Panc1 (cell line): ENCODE measurements around the gene OAS2. TPM values are rescaled to one million over a fixed set of nuclear protein-coding genes. Genes with fewer than 3 reads are reported as not detected.
"Not testable (repeated sequence)": the region's sequence is repeated elsewhere in the genome, so short reads cannot be mapped to it uniquely, and the experiment has no call there.

ENCODE experiments used
- ATAC-seq: fragments of 200-7000 bp; cut with Tn5 transposase; 2 replicates; pipeline ENCODE4 v1.9.1; 2020; ENCODE audit warnings: mild to moderate bottlenecking, moderate library complexity
- BruUV-seq: library from RNA; stranded (reverse); fragments of 400-500 nt; replicated peaks from 2 replicates; lab custom pipeline; 2021; lab: Mats Ljungman, UMichigan
- CTCF ChIA-PET: fragments of 300-600 bp; sonication (Branson Sonifier 250); formaldehyde crosslinking; loops from one replicate; lab custom pipeline; 2022; ENCODE audit warnings: antibody characterized with exemption; lab: Charles Lee
- POLR2A ChIA-PET: fragments of 300-600 bp; sonication (Branson Sonifier 250); formaldehyde crosslinking; loops from one replicate; lab custom pipeline; 2022; ENCODE audit warnings: antibody characterized with exemption; lab: Charles Lee
- DNase-seq: peaks from one replicate; pipeline ENCODE4 v3.0.0-alpha.2; 2010; ENCODE audit warnings: low read depth, low spot score
- H3K27ac ChIP-seq: 2 replicates; pipeline ENCODE4 v1.5.1; 2011; ENCODE audit warnings: mild to moderate bottlenecking, low read length, inconsistent platforms
- H3K27me3 ChIP-seq: fragments of 200-500 bp; sonication (Bioruptor generic); 2 replicates; pipeline ENCODE4 v1.6.0; 2014; ENCODE audit warnings: low read length, inconsistent platforms; ENCODE audit not compliant: control insufficient read depth, insufficient read depth
- H3K36me3 ChIP-seq: fragments of 200-500 bp; sonication (Bioruptor generic); 2 replicates; pipeline ENCODE4 v1.5.1; 2014; ENCODE audit warnings: inconsistent platforms, mild to moderate bottlenecking, low read length, moderate library complexity; ENCODE audit not compliant: control insufficient read depth, insufficient read depth
- H3K4me1 ChIP-seq: 2 replicates; pipeline ENCODE4 v1.5.1; 2011; ENCODE audit warnings: inconsistent platforms, mild to moderate bottlenecking, low read length, moderate library complexity; ENCODE audit not compliant: control insufficient read depth, insufficient read depth
- H3K4me3 ChIP-seq, 2 experiments: 2 replicates each; pipeline ENCODE4 v1.5.1; 2011 to 2012; ENCODE audit warnings: low read depth in 2 of 2, low read length in 2 of 2, mild to moderate bottlenecking in 2 of 2, inconsistent platforms in 1 of 2, moderate library complexity in 1 of 2
- H3K9me3 ChIP-seq: fragments of 200-500 bp; sonication (Bioruptor generic); 2 replicates; pipeline ENCODE4 v1.5.1; 2014; ENCODE audit warnings: low read depth, mild to moderate bottlenecking, inconsistent platforms, low read length, moderate library complexity; ENCODE audit not compliant: control insufficient read depth, insufficient read depth
- POLR2AphosphoS5 ChIP-seq: IDR thresholded peaks from 2 replicates; pipeline ENCODE4 v1.6.1; 2012; ENCODE audit warnings: mild to moderate bottlenecking, low read depth, low read length, moderate library complexity
- SIN3A ChIP-seq: IDR thresholded peaks from 2 replicates; pipeline ENCODE4 v1.6.1; 2012; ENCODE audit warnings: low read depth, mild to moderate bottlenecking, low read length, moderate library complexity, borderline replicate concordance; ENCODE audit not compliant: insufficient read depth
- TCF7L2 ChIP-seq: IDR thresholded peaks from 2 replicates; pipeline ENCODE4 v1.6.1; 2011; ENCODE audit warnings: mild to moderate bottlenecking, low read depth, low read length, inconsistent platforms
- in situ Hi-C: cut with HindIII; loops from 2 replicates; pipeline ENCODE4 v1.10.0; 2016; ENCODE audit warnings: low sequenced_read_pairs, low pct_unique_long_range_greater_than_20kb
- intact Hi-C: fragments of 100-400 bp; cut with micrococcal nuclease; formaldehyde crosslinking; loops from one replicate; pipeline ENCODE4 v1.10.0; 2022; ENCODE audit not compliant: unreplicated experiment
- total RNA-seq: library from RNA; stranded (reverse); gene quantifications from one replicate; pipeline ENCODE4 v1.2.1, GENCODE V29; 2021; ENCODE audit not compliant: unreplicated experiment
- TF ChIP-seq, protein P1 (sequence below), 2 experiments: IDR thresholded peaks; 2 replicates each; pipeline ENCODE4 v1.6.1; 2011 to 2012; ENCODE audit warnings: low read depth in 2 of 2, control low read depth in 1 of 2, low read length in 1 of 2, mild to moderate bottlenecking in 1 of 2, moderate library complexity in 1 of 2; ENCODE audit not compliant: insufficient read depth in 1 of 2
- TF ChIP-seq, protein P2 (sequence below): fragments of 450-650 bp; IDR thresholded peaks from 2 replicates; pipeline ENCODE4 v1.5.1; 2017; ENCODE audit warnings: mild to moderate bottlenecking

The OAS2 gene
- total RNA-seq, 1 experiment from 2014 or later: 2.7 TPM

DNA sequence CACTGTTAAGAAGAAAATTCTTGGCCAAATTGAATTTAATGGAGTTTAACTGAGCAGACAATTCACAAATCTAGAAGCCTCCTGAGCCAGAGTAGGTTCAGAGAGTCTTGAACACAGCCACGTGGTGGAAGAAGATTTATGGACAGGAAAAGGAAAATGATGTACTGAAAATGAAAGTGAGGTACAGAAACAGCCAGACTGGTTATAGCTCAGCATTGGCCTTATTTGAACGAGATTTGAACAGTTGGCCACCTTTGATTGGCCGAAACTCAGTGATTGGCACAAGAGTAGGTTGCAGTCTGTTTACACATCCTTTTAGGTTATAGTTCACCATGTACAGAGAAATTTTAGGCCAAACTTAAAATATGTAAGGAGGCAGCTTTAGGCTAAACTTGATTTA, 9.9 kb downstream of the OAS2 start:
- in situ Hi-C loops: no loop called here
- Histone ChIP-seq H3K36me3 (no peaks in the 10 kb centered on the region), H3K27ac (no peak overlapping the region), H3K27me3 (0 out of 2 replicates have a peak, but pooled peaks cover 4% of the 10 kb centered on the region), H3K9me3 (peaks cover 3% of the 10 kb centered on the region; the same call in 1 of the 2 replicates), H3K4me3 (no peak overlapping the region), H3K4me1 (no peaks in the 10 kb centered on the region)
- no peak for ATAC-seq
- CTCF ChIA-PET: no interaction called here
- intact Hi-C loops: no loop called here
- POLR2A ChIA-PET: interaction anchor here (0.6 kb wide), 1 partner anchor 511 kb away, joined by 4 read pairs; no protein-coding TSS in a partner anchor
- TF ChIP-seq SIN3A (no peak), POLR2AphosphoS5 (no peak)
- TF ChIP-seq, protein P1, sequence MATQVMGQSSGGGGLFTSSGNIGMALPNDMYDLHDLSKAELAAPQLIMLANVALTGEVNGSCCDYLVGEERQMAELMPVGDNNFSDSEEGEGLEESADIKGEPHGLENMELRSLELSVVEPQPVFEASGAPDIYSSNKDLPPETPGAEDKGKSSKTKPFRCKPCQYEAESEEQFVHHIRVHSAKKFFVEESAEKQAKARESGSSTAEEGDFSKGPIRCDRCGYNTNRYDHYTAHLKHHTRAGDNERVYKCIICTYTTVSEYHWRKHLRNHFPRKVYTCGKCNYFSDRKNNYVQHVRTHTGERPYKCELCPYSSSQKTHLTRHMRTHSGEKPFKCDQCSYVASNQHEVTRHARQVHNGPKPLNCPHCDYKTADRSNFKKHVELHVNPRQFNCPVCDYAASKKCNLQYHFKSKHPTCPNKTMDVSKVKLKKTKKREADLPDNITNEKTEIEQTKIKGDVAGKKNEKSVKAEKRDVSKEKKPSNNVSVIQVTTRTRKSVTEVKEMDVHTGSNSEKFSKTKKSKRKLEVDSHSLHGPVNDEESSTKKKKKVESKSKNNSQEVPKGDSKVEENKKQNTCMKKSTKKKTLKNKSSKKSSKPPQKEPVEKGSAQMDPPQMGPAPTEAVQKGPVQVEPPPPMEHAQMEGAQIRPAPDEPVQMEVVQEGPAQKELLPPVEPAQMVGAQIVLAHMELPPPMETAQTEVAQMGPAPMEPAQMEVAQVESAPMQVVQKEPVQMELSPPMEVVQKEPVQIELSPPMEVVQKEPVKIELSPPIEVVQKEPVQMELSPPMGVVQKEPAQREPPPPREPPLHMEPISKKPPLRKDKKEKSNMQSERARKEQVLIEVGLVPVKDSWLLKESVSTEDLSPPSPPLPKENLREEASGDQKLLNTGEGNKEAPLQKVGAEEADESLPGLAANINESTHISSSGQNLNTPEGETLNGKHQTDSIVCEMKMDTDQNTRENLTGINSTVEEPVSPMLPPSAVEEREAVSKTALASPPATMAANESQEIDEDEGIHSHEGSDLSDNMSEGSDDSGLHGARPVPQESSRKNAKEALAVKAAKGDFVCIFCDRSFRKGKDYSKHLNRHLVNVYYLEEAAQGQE (IDR thresholded peaks at IDR 0.05; ENCODE audit: insufficient read depth in 1 of 2, low read depth in 2 of 2, low read length in 1 of 2): no peak
- TF ChIP-seq, protein P2, sequence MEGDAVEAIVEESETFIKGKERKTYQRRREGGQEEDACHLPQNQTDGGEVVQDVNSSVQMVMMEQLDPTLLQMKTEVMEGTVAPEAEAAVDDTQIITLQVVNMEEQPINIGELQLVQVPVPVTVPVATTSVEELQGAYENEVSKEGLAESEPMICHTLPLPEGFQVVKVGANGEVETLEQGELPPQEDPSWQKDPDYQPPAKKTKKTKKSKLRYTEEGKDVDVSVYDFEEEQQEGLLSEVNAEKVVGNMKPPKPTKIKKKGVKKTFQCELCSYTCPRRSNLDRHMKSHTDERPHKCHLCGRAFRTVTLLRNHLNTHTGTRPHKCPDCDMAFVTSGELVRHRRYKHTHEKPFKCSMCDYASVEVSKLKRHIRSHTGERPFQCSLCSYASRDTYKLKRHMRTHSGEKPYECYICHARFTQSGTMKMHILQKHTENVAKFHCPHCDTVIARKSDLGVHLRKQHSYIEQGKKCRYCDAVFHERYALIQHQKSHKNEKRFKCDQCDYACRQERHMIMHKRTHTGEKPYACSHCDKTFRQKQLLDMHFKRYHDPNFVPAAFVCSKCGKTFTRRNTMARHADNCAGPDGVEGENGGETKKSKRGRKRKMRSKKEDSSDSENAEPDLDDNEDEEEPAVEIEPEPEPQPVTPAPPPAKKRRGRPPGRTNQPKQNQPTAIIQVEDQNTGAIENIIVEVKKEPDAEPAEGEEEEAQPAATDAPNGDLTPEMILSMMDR: no peak
- DNase-seq: no peak
- BruUV-seq: no TSS peak

DNA sequence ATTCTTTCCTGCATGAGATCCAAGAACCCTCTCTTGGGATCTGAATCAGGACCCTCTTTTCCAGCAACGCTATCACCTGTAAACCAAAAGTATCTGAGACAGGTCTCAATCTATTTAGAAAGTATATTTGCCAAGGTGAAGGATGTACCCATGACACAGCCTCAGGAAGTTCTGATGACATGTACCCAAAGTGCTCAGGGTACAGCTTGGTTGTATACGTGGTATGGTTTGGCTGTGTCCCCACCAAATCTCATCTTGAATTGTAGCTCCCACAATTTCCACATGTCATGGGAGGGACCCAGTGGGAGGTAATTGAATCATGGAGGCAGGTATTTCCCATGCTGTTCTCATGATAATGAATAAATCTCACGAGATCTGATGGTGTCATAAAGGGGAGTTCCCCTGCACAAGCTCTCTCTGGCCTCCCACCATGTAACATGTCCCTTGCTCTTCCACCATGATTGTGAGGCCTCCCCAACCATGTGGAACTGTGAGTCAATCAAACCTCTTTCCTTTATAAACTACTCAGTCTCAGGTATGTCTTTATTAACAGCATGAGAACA, 10.6 kb downstream of the OAS2 start:
- BruUV-seq, H3K4me3 ChIP-seq, H3K27ac ChIP-seq, H3K27me3 ChIP-seq, POLR2A ChIA-PET, DNase-seq, CTCF ChIA-PET, intact Hi-C loops, ATAC-seq, H3K9me3 ChIP-seq, H3K36me3 ChIP-seq, H3K4me1 ChIP-seq, in situ Hi-C loops: not testable (repeated sequence)

DNA sequence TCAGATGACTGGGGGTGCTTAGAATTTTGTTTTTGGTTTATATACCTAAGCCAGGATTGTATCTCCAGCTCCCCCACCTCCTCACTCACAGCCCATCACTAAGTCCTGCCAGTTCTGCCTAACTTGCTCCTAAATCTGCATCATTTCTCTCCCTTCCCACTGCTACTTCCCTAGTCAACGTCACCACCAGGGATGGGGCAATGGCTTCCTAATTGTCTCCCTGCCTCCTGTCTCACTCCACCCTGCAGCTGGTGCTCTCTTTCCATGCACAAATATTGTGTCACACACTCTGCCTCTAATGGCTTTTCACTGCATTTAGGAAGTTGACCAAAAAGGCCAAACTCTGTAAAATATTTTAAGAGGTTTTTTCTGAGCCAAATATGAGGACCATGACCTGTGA, 11.5 kb downstream of the OAS2 start:
- H3K36me3 ChIP-seq: no peaks in the 10 kb centered on the region
- intact Hi-C loops (loop anchor here (10.0 kb wide), 1 partner anchor 165 kb away; no protein-coding TSS in a partner anchor), in situ Hi-C loops (no loop called here)
- TF ChIP-seq, protein P1 (IDR thresholded peaks at IDR 0.05; ENCODE audit: insufficient read depth in 1 of 2, low read depth in 2 of 2, low read length in 1 of 2): no peak
- TF ChIP-seq SIN3A (no peak), POLR2AphosphoS5 (no peak), TCF7L2 (no peak)
- TF ChIP-seq, protein P2: no peak
- no peak overlapping the region for H3K27ac ChIP-seq
- DNase-seq (no peak), ATAC-seq (no peak)
- BruUV-seq: no TSS peak
- POLR2A ChIA-PET: no interaction called here
- H3K9me3 ChIP-seq: no peaks in the 10 kb centered on the region
- no peak overlapping the region for H3K4me3 ChIP-seq
- no peaks in the 10 kb centered on the region for H3K4me1 ChIP-seq
- CTCF ChIA-PET: no interaction called here
- H3K27me3 ChIP-seq: peaks cover 3% of the 10 kb centered on the region; the same call in 1 of the 2 replicates
